SU-DHL-6 (cell line): Measurements from ENCODE around the gene RBM24.

Experiments used
- CTCF ChIP-seq: fragments of 200-600 bp; sonication (generic); IDR thresholded peaks from one replicate; pipeline ENCODE4 v1.5.1; 2017; ENCODE audit warnings: antibody characterized with exemption, mild to moderate bottlenecking, low read length, moderate library complexity; ENCODE audit not compliant: insufficient read depth, poor library complexity, severe bottlenecking
- EZH2phosphoT487 ChIP-seq: fragments of 200-600 bp; sonication (generic), shearing (Covaris generic); conservative IDR thresholded peaks from 2 replicates; pipeline ENCODE4 v1.6.1; 2018; ENCODE audit warnings: mild to moderate bottlenecking, antibody characterized with exemption, low read length, moderate library complexity, mixed read lengths

- no peak for TF ChIP-seq CTCF
- no peak for TF ChIP-seq EZH2phosphoT487
Observed at GRCh38 chr6:17233531-17233930, 47.6 kb upstream of the RBM24 start.
